Common myeloid progenitor, CD34-positive (primary cell): ENCODE results near the gene SPPL3.
"Not testable (repeated sequence)": the region's sequence is repeated elsewhere in the genome, so short reads cannot be mapped to it uniquely, and the experiment has no call there.

Experiments
- CTCF ChIA-PET: fragments of 350-600 bp; sonication (Branson Sonifier 250); formaldehyde crosslinking; loops from one replicate; lab custom pipeline; 2021; ENCODE audit warnings: antibody characterized with exemption; lab: Charles Lee
- POLR2A ChIA-PET: fragments of 350-600 bp; sonication (Branson Sonifier 250); formaldehyde crosslinking; loops from one replicate; lab custom pipeline; 2021; ENCODE audit warnings: antibody characterized with exemption; lab: Charles Lee
- DNase-seq, 3 donors: peaks; one replicate each; pipeline versions ENCODE4 v3.0.0 to v3.0.0-alpha.2; 2013
- H3K27ac ChIP-seq, 2 experiments: 1 replicate in 1 of 2; 2 replicates in 1 of 2; pipeline ENCODE4 v1.7.0; 2013; ENCODE audit warnings: inconsistent platforms in 2 of 2, low read length in 2 of 2, mild to moderate bottlenecking in 2 of 2, low read depth in 1 of 2, moderate library complexity in 1 of 2; ENCODE audit not compliant: severe bottlenecking in 2 of 2, insufficient read depth in 1 of 2, poor library complexity in 1 of 2
- H3K27me3 ChIP-seq, 5 experiments: replicated peaks in 2 of 5; 1 replicate in 3 of 5; 2 replicates in 2 of 5; pipeline versions ENCODE4 v1.6.1 to v1.7.0; 2013; ENCODE audit warnings: low read length in 4 of 5, mild to moderate bottlenecking in 2 of 5, moderate library complexity in 2 of 5, inconsistent platforms in 1 of 5; ENCODE audit not compliant: insufficient read depth in 5 of 5, control insufficient read depth in 4 of 5
- H3K36me3 ChIP-seq, 4 experiments: 1 replicate in 2 of 4; 2 replicates in 2 of 4; pipeline versions ENCODE4 v1.6.1 to v1.7.0; 2013; ENCODE audit warnings: low read length in 3 of 4, control low read depth in 1 of 4, mild to moderate bottlenecking in 1 of 4; ENCODE audit not compliant: control insufficient read depth in 4 of 4, insufficient read depth in 4 of 4
- H3K4me1 ChIP-seq, 4 experiments: 1 replicate in 3 of 4; 2 replicates in 1 of 4; pipeline versions ENCODE4 v1.6.1 to v1.7.1; 2013; ENCODE audit warnings: low read length in 3 of 4, mild to moderate bottlenecking in 3 of 4, control low read depth in 1 of 4, inconsistent platforms in 1 of 4, moderate library complexity in 1 of 4; ENCODE audit not compliant: control insufficient read depth in 4 of 4, insufficient read depth in 4 of 4; ENCODE audit errors: control extremely low read depth in 1 of 4
- H3K4me3 ChIP-seq, 7 experiments: 1 replicate in 4 of 7; 2 replicates in 3 of 7; pipeline versions ENCODE4 v1.5.1 to v1.7.0; 2013; ENCODE audit warnings: mild to moderate bottlenecking in 7 of 7, low read length in 6 of 7, moderate library complexity in 6 of 7, inconsistent platforms in 2 of 7, low read depth in 2 of 7, control low read depth in 1 of 7; ENCODE audit not compliant: insufficient read depth in 4 of 7, control insufficient read depth in 1 of 7; ENCODE audit errors: extremely low read depth in 1 of 7
- H3K9me3 ChIP-seq, 5 experiments: 1 replicate in 4 of 5; 2 replicates in 1 of 5; pipeline versions ENCODE4 v1.6.1 to v1.7.1; 2013; ENCODE audit warnings: low read length in 4 of 5, mild to moderate bottlenecking in 2 of 5, inconsistent platforms in 1 of 5, low read depth in 1 of 5, moderate library complexity in 1 of 5; ENCODE audit not compliant: control insufficient read depth in 4 of 5, insufficient read depth in 2 of 5; ENCODE audit errors: control extremely low read depth in 1 of 5
- WGBS: methylation state at CpG from one replicate; pipeline ENCODE4 v1.1.5; 2013; ENCODE audit not compliant: insufficient coverage; 5-methylcytosine and 5-hydroxymethylcytosine counted together

SPPL3 gene

DNA sequence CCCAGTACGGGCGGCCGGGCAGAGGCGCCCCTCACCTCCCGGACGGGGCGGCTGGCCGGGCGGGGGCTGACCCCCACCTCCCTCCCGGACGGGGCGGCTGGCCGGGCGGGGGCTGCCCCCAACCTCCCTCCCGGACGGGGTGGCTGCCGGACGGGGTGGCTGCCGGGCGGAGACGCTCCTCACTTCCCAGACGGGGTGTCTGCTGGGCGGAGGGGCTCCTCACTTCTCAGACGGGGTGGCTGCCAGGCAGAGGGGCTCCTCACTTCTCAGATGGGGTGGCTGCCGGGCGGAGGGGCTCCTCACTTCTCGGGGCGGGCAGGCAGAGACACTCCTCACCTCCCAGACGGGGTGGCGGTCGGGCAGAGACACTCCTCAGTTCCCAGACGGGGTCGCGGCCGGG, 172.0 kb downstream of the SPPL3 start:
- H3K9me3 ChIP-seq, H3K27ac ChIP-seq, DNase-seq, H3K4me3 ChIP-seq, POLR2A ChIA-PET, H3K27me3 ChIP-seq, H3K4me1 ChIP-seq: not testable (repeated sequence)
- CTCF ChIA-PET, result interaction anchor here (0.7 kb wide), 1 partner anchor 288 kb away, joined by 3 read pairs; no protein-coding TSS in a partner anchor
- H3K36me3 ChIP-seq, result peaks cover under 1 to 34% (median 14%) of the 10 kb centered on the region in 4 experiments
- WGBS, result 99% methylated on average over 21 of the region's 35 CpGs

DNA sequence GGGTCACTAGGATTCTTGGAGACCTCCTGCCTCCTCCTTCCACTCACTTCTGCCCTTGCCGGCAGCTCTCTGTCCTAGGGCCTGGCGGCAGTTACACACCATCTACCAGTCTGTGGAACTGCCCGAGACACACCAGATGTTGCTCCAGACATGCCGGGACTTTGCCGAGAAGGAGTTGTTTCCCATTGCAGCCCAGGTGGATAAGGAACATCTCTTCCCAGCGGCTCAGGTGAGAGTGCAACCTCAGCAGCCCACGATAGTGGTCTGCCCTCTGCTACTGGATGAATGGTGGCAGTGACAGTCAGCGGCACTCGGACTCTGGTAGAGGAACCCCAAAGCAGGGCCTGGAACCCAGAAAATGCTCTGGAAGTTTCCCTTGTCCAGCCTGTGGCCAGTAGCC, 177.2 kb downstream of the SPPL3 start:
- ChIA-PET POLR2A (no interaction called here), CTCF (interaction anchor here (1.2 kb wide), 1 partner anchor 53 kb away, joined by 4 read pairs; no protein-coding TSS in a partner anchor)
- WGBS, result 99% methylated on average over 7 of the region's 9 CpGs
- H3K9me3 ChIP-seq, result no peaks in the 10 kb centered on the region
- peaks cover 12 to 41% (median 27%) of the 10 kb centered on the region in 4 experiments for H3K4me1 ChIP-seq
- H3K27me3 ChIP-seq, result no peaks in the 10 kb centered on the region
- no peak overlapping the region for H3K27ac ChIP-seq
- DNase-seq, result no peak
- peak overlapping the region in 1 of 7 experiments; percentile 15 for H3K4me3 ChIP-seq
- peaks cover 6 to 31% (median 25%) of the 10 kb centered on the region in 4 experiments for H3K36me3 ChIP-seq

DNA sequence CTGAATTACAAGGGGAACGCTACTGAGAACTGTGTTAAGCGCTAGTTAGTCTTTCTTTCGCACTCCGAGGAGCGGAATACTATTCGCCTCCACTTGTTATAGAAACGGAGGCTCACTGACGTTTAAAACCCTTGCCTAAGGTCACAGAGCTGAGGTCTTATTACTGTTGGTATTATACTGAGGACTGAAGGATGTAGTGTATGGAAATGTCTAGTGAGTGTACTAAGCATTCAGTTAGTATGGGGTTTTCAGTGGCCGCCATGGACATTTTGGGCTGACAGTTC, 177.7 kb downstream of the SPPL3 start:
- CTCF ChIA-PET, result no interaction called here
- H3K36me3 ChIP-seq, result peaks cover 6 to 34% (median 27%) of the 10 kb centered on the region in 4 experiments
- POLR2A ChIA-PET, result no interaction called here

DNA sequence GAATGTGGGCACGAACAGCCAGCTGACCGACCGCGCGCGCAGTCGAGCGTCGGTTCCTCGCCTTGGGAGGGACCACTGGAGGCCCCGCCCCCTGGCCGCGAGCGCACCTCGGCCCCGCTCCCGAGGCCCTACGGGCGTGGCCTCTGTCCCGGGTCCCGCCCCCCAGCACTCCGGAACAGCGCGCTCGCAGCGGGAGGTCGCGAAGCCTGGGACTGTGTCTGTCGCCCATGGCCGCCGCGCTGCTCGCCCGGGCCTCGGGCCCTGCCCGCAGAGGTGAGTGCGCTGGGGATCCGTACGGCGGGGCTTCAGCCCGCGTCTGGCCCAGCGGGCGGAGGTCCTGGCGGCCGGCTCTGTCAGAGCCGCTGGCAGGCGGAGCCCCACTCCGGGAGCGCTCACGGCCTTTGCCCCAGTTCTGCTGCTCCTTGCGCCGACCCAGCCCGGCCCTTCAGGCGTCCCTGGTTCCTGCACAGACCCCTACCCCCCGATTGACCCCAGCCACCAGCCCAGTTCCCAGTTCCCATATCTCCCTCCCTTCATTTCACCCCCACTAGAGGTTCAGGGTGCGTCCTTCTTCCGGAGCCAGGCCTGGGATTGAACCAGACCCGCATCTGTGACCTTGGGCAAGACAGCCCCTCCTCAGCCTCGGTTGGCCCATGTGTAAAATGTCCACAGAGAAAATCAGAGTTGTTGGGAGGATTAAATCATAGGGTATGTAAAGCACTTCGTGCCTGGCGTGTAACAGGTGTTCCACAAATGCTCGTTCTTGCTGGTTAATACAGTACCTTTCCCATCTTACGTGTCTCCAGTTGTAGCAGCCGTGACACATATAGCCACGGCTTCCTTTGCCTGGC, 178.3 kb downstream of the SPPL3 start, which contains the start of gene ACADS:
ACADS (plus strand) TSS at position 168 of the 851 bp plus-strand sequence; CDS start at position 228, 60 bp downstream.
- ChIA-PET POLR2A (interaction anchor here (0.5 kb wide), 1 partner anchor 106 kb away, joined by 3 read pairs; no protein-coding TSS in a partner anchor), CTCF (interaction anchor here (1.1 kb wide), 1 partner anchor 16 kb away, joined by 3 read pairs; no protein-coding TSS in a partner anchor)
- DNase-seq, result peak; percentile 75 to 86 (median 85)
- no peaks in the 10 kb centered on the region for H3K27me3 ChIP-seq
- 5% methylated on average over 59 of the region's 66 CpGs for WGBS
- no peaks in the 10 kb centered on the region for H3K9me3 ChIP-seq
- peak within 1 kb of the TSS; percentile 63 to 85 (median 71) for H3K4me3 ChIP-seq
- peak within 1 kb of the TSS; percentile 15 to 75 for H3K27ac ChIP-seq
- peaks cover 8 to 39% (median 27%) of the 10 kb centered on the region in 4 experiments for H3K36me3 ChIP-seq
- H3K4me1 ChIP-seq, result peaks cover 19 to 51% (median 38%) of the 10 kb centered on the region in 4 experiments

More for the DNA sequence above, 177.7 kb downstream of the SPPL3 start:
- no peaks in the 10 kb centered on the region for H3K9me3 ChIP-seq
- DNase-seq, result no peak
- WGBS, result 89% methylated on average over 9 of the region's 9 CpGs
- no peaks in the 10 kb centered on the region for H3K27me3 ChIP-seq
- H3K4me1 ChIP-seq, result peaks cover 15 to 46% (median 32%) of the 10 kb centered on the region in 4 experiments
- H3K4me3 ChIP-seq, result peak overlapping the region in 6 of 7 experiments; percentile 63 to 85 (median 74)
- H3K27ac ChIP-seq, result no peak overlapping the region

DNA sequence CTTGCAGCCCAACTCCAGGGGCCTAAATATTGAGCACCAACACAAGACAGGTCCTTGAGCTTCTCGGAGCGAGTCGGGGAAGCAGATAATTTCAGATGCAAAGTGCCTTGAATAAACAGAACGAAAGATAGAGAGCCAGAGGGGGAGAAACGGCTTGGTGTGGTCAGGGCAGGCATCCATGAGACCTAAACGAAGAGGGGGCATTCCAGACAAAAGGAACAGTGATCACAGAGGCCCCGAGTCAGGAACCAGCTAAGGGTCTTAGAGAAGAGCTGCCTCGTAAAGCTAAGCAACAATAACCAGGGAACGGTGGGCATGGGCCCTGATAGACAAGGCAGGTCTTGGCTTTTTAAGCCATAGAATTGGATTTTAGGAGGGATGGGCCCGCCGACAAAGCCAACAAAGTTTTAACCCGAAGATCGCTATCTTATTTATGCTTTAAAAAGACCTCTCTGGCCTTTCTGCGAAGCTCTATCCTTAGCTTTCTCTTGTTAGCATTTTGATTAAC, 179.0 kb downstream of the SPPL3 start:
- WGBS, result 46% methylated on average over 13 of the region's 14 CpGs
- H3K36me3 ChIP-seq, result peaks cover 8 to 40% (median 21%) of the 10 kb centered on the region in 4 experiments
- POLR2A ChIA-PET, result interaction anchor here (0.5 to 0.6 kb wide), 2 partner anchors 23 to 105 kb away, joined by 3 to 4 read pairs; no protein-coding TSS in a partner anchor

DNA sequence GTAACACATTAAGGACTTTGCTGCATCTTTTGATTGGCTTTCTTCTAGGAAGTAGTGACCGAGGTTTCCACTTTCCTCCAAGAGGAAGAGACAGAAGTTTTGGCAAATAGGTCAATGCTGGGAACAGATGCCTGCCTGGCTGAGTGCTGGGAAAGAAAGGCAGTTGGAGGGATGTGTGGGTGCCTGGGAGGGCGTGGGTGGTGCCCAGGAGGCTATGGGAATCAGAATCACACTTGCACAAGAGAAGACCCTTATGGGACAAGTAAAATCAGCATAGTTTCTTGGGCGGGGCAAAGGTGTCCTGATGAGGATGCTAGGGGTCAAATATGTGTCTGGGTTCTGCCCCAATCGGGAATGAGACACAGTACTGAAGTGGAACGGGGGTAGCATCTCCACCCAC, 179.4 kb downstream of the SPPL3 start:
- no peak for DNase-seq
- Histone ChIP-seq H3K36me3 (peaks cover 8 to 43% (median 18%) of the 10 kb centered on the region in 4 experiments), H3K27ac (no peak overlapping the region), H3K9me3 (no peaks in the 10 kb centered on the region), H3K4me3 (peak overlapping the region in 2 of 7 experiments; percentile 78 to 85), H3K27me3 (no peaks in the 10 kb centered on the region), H3K4me1 (peaks cover 26 to 63% (median 49%) of the 10 kb centered on the region in 4 experiments)
- ChIA-PET CTCF (interaction anchor here (0.6 to 1.1 kb wide), 2 partner anchors 15 to 99 kb away, joined by 3 read pairs; no protein-coding TSS in a partner anchor), POLR2A (interaction anchor here (0.6 kb wide), 1 partner anchor 23 kb away, joined by 4 read pairs; no protein-coding TSS in a partner anchor)
- WGBS, result 84% methylated on average over 5 of the region's 5 CpGs

More for the DNA sequence above, 179.0 kb downstream of the SPPL3 start:
- Histone ChIP-seq H3K27ac (no peak overlapping the region), H3K27me3 (no peaks in the 10 kb centered on the region), H3K4me1 (peaks cover 22 to 58% (median 45%) of the 10 kb centered on the region in 4 experiments), H3K9me3 (no peaks in the 10 kb centered on the region), H3K4me3 (peak overlapping the region in 6 of 7 experiments; percentile 63 to 85 (median 74))
- CTCF ChIA-PET, result interaction anchor here (0.6 to 1.1 kb wide), 2 partner anchors 16 to 99 kb away, joined by 3 read pairs; no protein-coding TSS in a partner anchor
- no peak for DNase-seq
